Lung (tissue), 12 donors: ENCODE results near the gene SYNGR2. TPM values are rescaled to one million over a fixed set of nuclear protein-coding genes. Genes with fewer than 3 reads are reported as not detected.

Experiments used
- ATAC-seq: fragments of 200-7000 bp; cut with Tn5 transposase; one replicate; pipeline ENCODE4 v1.9.1; 2020; ENCODE audit warnings: moderate number of reproducible peaks; ENCODE audit not compliant: insufficient read depth, low FRiP score
- DNase-seq, 3 donors: peaks; one replicate each; pipeline ENCODE4 v3.0.0-alpha.2; 2013 to 2017
- H3K27ac ChIP-seq, 2 donors: one replicate each; pipeline ENCODE4 v1.5.1; 2013; ENCODE audit warnings: mild to moderate bottlenecking in 2 of 2, moderate library complexity in 2 of 2, control low read depth in 1 of 2, inconsistent platforms in 1 of 2, low read depth in 1 of 2, low read length in 1 of 2
- H3K27me3 ChIP-seq, 3 donors: one replicate each; pipeline ENCODE4 v1.5.1; 2013; ENCODE audit warnings: low read length in 2 of 3; ENCODE audit not compliant: control insufficient read depth in 3 of 3, insufficient read depth in 3 of 3
- H3K36me3 ChIP-seq, 4 donors: one replicate each; pipeline ENCODE4 v1.5.1; 2013; ENCODE audit warnings: low read length in 4 of 4, mild to moderate bottlenecking in 1 of 4, moderate library complexity in 1 of 4; ENCODE audit not compliant: control insufficient read depth in 4 of 4, insufficient read depth in 4 of 4
- H3K4me1 ChIP-seq, 5 donors: one replicate each; pipeline ENCODE4 v1.5.1; 2013; ENCODE audit warnings: low read length in 5 of 5, mild to moderate bottlenecking in 2 of 5, moderate library complexity in 1 of 5; ENCODE audit not compliant: control insufficient read depth in 5 of 5, insufficient read depth in 5 of 5
- H3K4me3 ChIP-seq: one replicate; pipeline ENCODE4 v1.5.1; 2013; ENCODE audit warnings: mild to moderate bottlenecking, control low read depth, moderate library complexity
- H3K9ac ChIP-seq, 2 donors: one replicate each; pipeline ENCODE4 v1.5.1; 2013; ENCODE audit warnings: low read length in 2 of 2, control low read depth in 1 of 2; ENCODE audit not compliant: insufficient read depth in 1 of 2
- H3K9me3 ChIP-seq, 4 donors: one replicate each; pipeline ENCODE4 v1.5.1; 2013; ENCODE audit warnings: low read length in 3 of 4, mild to moderate bottlenecking in 1 of 4, moderate library complexity in 1 of 4; ENCODE audit not compliant: control insufficient read depth in 4 of 4, insufficient read depth in 3 of 4
- CTCF ChIP-seq: IDR thresholded peaks from 2 replicates; pipeline ENCODE4 v1.5.1; 2012; ENCODE audit warnings: mild to moderate bottlenecking; ENCODE audit errors: control extremely low read depth, extremely low read depth
- WGBS, 2 donors: extraction: QIAGEN DNeasy Blood & Tissue Kit; methylation state at CpG; one replicate each; pipeline ENCODE4 v1.1.7; 2013; 5-methylcytosine and 5-hydroxymethylcytosine counted together
- polyA plus RNA-seq, 2 donors: library from polyadenylated mRNA; stranded (reverse); fragments of 200-250 nt; gene quantifications; one replicate each; pipeline ENCODE4 v1.2.1, GENCODE V29; 2013
- total RNA-seq, 2 donors: library from RNA; depleted of rRNA in 1 of 2; stranded (reverse); fragments of >200 nt in 1 of 2; gene quantifications; one replicate each; pipeline ENCODE4 v1.2.1, GENCODE V29; 2014 to 2021
- donor health status: control.
- donor health status: control.
- donor health status: Bipolar disorder and iron deficiency.
- donor health status: healthy.
- donor health status: DM: yes; HTN: yes; CAD: no.

Gene SYNGR2
- total and polyA plus RNA-seq, 4 donors: 111 to 212 (median 188) TPM

- 92% methylated on average over 22 of the region's 22 CpGs for WGBS, 2 donors
- no peak overlapping the region for H3K27ac ChIP-seq
- ATAC-seq: no peak
- H3K4me3 ChIP-seq: no peak overlapping the region
- TF ChIP-seq CTCF: no peak
- H3K9me3 ChIP-seq: no peaks in the 10 kb centered on the region
- H3K36me3 ChIP-seq: peaks cover 0 to 10% (median 0%) of the 10 kb centered on the region in 4 donors
- no peak overlapping the region for H3K9ac ChIP-seq
- no peak for DNase-seq
- no peaks in the 10 kb centered on the region for H3K27me3 ChIP-seq
- peaks cover 0 to 3% (median 0%) of the 10 kb centered on the region in 5 donors for H3K4me1 ChIP-seq
These were observed 36.2 kb downstream of the SYNGR2 start for GRCh38 chr17:78204387-78205123.

- H3K9ac ChIP-seq: no peak overlapping the region
- DNase-seq (no peak), ATAC-seq (no peak)
- no peak overlapping the region for H3K27ac ChIP-seq
- H3K36me3 ChIP-seq: peaks cover 0 to 9% (median 0%) of the 10 kb centered on the region in 4 donors
- no peak for TF ChIP-seq CTCF
- no peak overlapping the region for H3K4me3 ChIP-seq
- H3K9me3 ChIP-seq: no peaks in the 10 kb centered on the region
- 94 to 95% methylated on average over 17 of the region's 17 CpGs for WGBS, 2 donors
- peaks cover 0 to 3% (median 0%) of the 10 kb centered on the region in 5 donors for H3K4me1 ChIP-seq
- no peaks in the 10 kb centered on the region for H3K27me3 ChIP-seq
These were observed 36.9 kb downstream of the SYNGR2 start for GRCh38 chr17:78205124-78205775.

- Histone ChIP-seq H3K36me3 (peaks cover 0 to 5% (median 0%) of the 10 kb centered on the region in 4 donors), H3K4me3 (no peak overlapping the region), H3K27ac (no peak overlapping the region), H3K4me1 (peaks cover 0 to 3% (median 0%) of the 10 kb centered on the region in 5 donors), H3K27me3 (no peaks in the 10 kb centered on the region), H3K9me3 (no peaks in the 10 kb centered on the region), H3K9ac (no peak overlapping the region)
- ATAC-seq (no peak), DNase-seq (no peak)
- TF ChIP-seq CTCF: no peak
- 54 to 58% methylated on average over 7 of the region's 7 CpGs for WGBS, 2 donors
These were observed 37.9 kb downstream of the SYNGR2 start for GRCh38 chr17:78206298-78206697.
